Stimulated activated memory B cell treated with anti-CD40 and anti-IgM and Interleukin-4, amounts not matched to agents 10 μg/mL and 1 μg/mL and 100 μg/mL, for 72 hours (primary cell): ENCODE data around the gene CCL23.

Experiments
- ATAC-seq: fragments of 150-1000 bp; cut with Tn5 transposase; 2 replicates; pipeline ENCODE4 v1.10.0; 2021
- H3K27ac Mint-ChIP-seq: one replicate; pipeline ENCODE4 v1.8.0; 2022; ENCODE audit warnings: mild to moderate bottlenecking, mixed read lengths
- H3K27me3 Mint-ChIP-seq: one replicate; pipeline ENCODE4 v1.8.0; 2022; ENCODE audit warnings: mixed read lengths
- H3K36me3 Mint-ChIP-seq: one replicate; pipeline ENCODE4 v1.8.0; 2022; ENCODE audit warnings: mixed read lengths
- H3K4me1 Mint-ChIP-seq: one replicate; pipeline ENCODE4 v1.8.0; 2022; ENCODE audit warnings: mixed read lengths
- H3K4me3 Mint-ChIP-seq: one replicate; pipeline ENCODE4 v1.8.0; 2022; ENCODE audit warnings: mild to moderate bottlenecking, moderate library complexity, mixed read lengths
- H3K9me3 Mint-ChIP-seq: one replicate; pipeline ENCODE4 v1.8.0; 2022; ENCODE audit warnings: mixed read lengths

Gene CCL23

GRCh38 chr17:36017799-36018198, at the start of gene CCL23:
Gene CCL23 (minus strand): TSS chr17:36017972. CDS start chr17:36017897, 75 bp downstream.
- Mint-ChIP-seq H3K4me3 (no peak within 1 kb of the TSS), H3K27ac (no peak within 1 kb of the TSS), H3K9me3 (peaks cover 6% of the 10 kb centered on the region), H3K36me3 (no peaks in the 10 kb centered on the region), H3K4me1 (peaks cover 17% of the 10 kb centered on the region), H3K27me3 (peaks cover 29% of the 10 kb centered on the region)
- no peak for ATAC-seq

GRCh38 chr17:36066365-36066985, 48.7 kb upstream of the CCL23 start:
- no peak overlapping the region for H3K4me3 Mint-ChIP-seq
- no peaks in the 10 kb centered on the region for H3K36me3 Mint-ChIP-seq
- no peaks in the 10 kb centered on the region for H3K9me3 Mint-ChIP-seq
- H3K4me1 Mint-ChIP-seq = peaks cover 6% of the 10 kb centered on the region
- H3K27me3 Mint-ChIP-seq = peaks cover 15% of the 10 kb centered on the region
- no peak overlapping the region for H3K27ac Mint-ChIP-seq
- no peak for ATAC-seq

GRCh38 chr17:36063786-36064541, 46.2 kb upstream of the CCL23 start, which contains the start of gene CCL18:
Gene CCL18 (plus strand): TSS chr17:36064272. CDS start chr17:36064343, 71 bp downstream.
- Mint-ChIP-seq H3K36me3 (no peaks in the 10 kb centered on the region), H3K27ac (no peak within 1 kb of the TSS), H3K27me3 (no peaks in the 10 kb centered on the region), H3K4me1 (peaks cover 6% of the 10 kb centered on the region), H3K4me3 (no peak within 1 kb of the TSS), H3K9me3 (no peaks in the 10 kb centered on the region)
- ATAC-seq = no peak

- Mint-ChIP-seq H3K4me1 (peaks cover 6% of the 10 kb centered on the region), H3K27ac (no peak overlapping the region), H3K36me3 (no peaks in the 10 kb centered on the region), H3K27me3 (no peaks in the 10 kb centered on the region), H3K4me3 (no peak overlapping the region), H3K9me3 (no peaks in the 10 kb centered on the region)
- ATAC-seq = no peak
Measured at GRCh38 chr17:36060816-36061215, 43.0 kb upstream of the CCL23 start.

- Mint-ChIP-seq H3K4me3 (no peak overlapping the region), H3K27ac (no peak overlapping the region), H3K36me3 (no peaks in the 10 kb centered on the region), H3K4me1 (peaks cover 11% of the 10 kb centered on the region), H3K27me3 (no peaks in the 10 kb centered on the region), H3K9me3 (no peaks in the 10 kb centered on the region)
- no peak for ATAC-seq
Measured at GRCh38 chr17:36059406-36059805, 41.6 kb upstream of the CCL23 start.

GRCh38 chr17:36057911-36058310, 40.1 kb upstream of the CCL23 start:
- Mint-ChIP-seq H3K9me3 (no peaks in the 10 kb centered on the region), H3K36me3 (no peaks in the 10 kb centered on the region), H3K27ac (no peak overlapping the region), H3K4me3 (no peak overlapping the region), H3K27me3 (no peaks in the 10 kb centered on the region), H3K4me1 (peaks cover 6% of the 10 kb centered on the region)
- no peak for ATAC-seq

GRCh38 chr17:36055921-36056520, 38.2 kb upstream of the CCL23 start:
- peaks cover 7% of the 10 kb centered on the region for H3K9me3 Mint-ChIP-seq
- peaks cover 6% of the 10 kb centered on the region for H3K4me1 Mint-ChIP-seq
- H3K27ac Mint-ChIP-seq = no peak overlapping the region
- H3K27me3 Mint-ChIP-seq = no peaks in the 10 kb centered on the region
- no peak overlapping the region for H3K4me3 Mint-ChIP-seq
- no peak for ATAC-seq
- H3K36me3 Mint-ChIP-seq = no peaks in the 10 kb centered on the region

GRCh38 chr17:36055171-36055570, 37.4 kb upstream of the CCL23 start:
- peaks cover under 1% of the 10 kb centered on the region for H3K36me3 Mint-ChIP-seq
- peaks cover 2% of the 10 kb centered on the region for H3K27me3 Mint-ChIP-seq
- H3K4me3 Mint-ChIP-seq = no peak overlapping the region
- no peak overlapping the region for H3K27ac Mint-ChIP-seq
- peaks cover 8% of the 10 kb centered on the region for H3K9me3 Mint-ChIP-seq
- no peak for ATAC-seq
- peaks cover 6% of the 10 kb centered on the region for H3K4me1 Mint-ChIP-seq

GRCh38 chr17:36049643-36050042, 31.9 kb upstream of the CCL23 start:
- no peak overlapping the region for H3K4me3 Mint-ChIP-seq
- H3K27ac Mint-ChIP-seq = no peak overlapping the region
- ATAC-seq = no peak
- peaks cover 41% of the 10 kb centered on the region for H3K27me3 Mint-ChIP-seq
- H3K9me3 Mint-ChIP-seq = peaks cover 24% of the 10 kb centered on the region
- H3K36me3 Mint-ChIP-seq = peaks cover 6% of the 10 kb centered on the region
- H3K4me1 Mint-ChIP-seq = no peaks in the 10 kb centered on the region

GRCh38 chr17:36048066-36048465, 30.3 kb upstream of the CCL23 start:
- Mint-ChIP-seq H3K4me3 (no peak overlapping the region), H3K4me1 (no peaks in the 10 kb centered on the region)

GRCh38 chr17:36036235-36036634, 18.5 kb upstream of the CCL23 start:
- ATAC-seq = no peak
- peaks cover 16% of the 10 kb centered on the region for H3K4me1 Mint-ChIP-seq
- H3K36me3 Mint-ChIP-seq = no peaks in the 10 kb centered on the region
- no peak overlapping the region for H3K4me3 Mint-ChIP-seq
- peaks cover 8% of the 10 kb centered on the region for H3K27me3 Mint-ChIP-seq
- H3K9me3 Mint-ChIP-seq = no peaks in the 10 kb centered on the region
- H3K27ac Mint-ChIP-seq = no peak overlapping the region

More at GRCh38 chr17:36048066-36048465, 30.3 kb upstream of the CCL23 start:
- Mint-ChIP-seq H3K27ac (no peak overlapping the region), H3K36me3 (peaks cover 6% of the 10 kb centered on the region), H3K27me3 (peaks cover 51% of the 10 kb centered on the region), H3K9me3 (peaks cover 28% of the 10 kb centered on the region)
- no peak for ATAC-seq

GRCh38 chr17:36034127-36034526, 16.4 kb upstream of the CCL23 start:
- Mint-ChIP-seq H3K27me3 (peaks cover 28% of the 10 kb centered on the region), H3K9me3 (no peaks in the 10 kb centered on the region), H3K4me3 (no peak overlapping the region), H3K27ac (no peak overlapping the region), H3K36me3 (no peaks in the 10 kb centered on the region), H3K4me1 (peaks cover 16% of the 10 kb centered on the region)
- peak; percentile 88 for ATAC-seq

- ATAC-seq = no peak
- Mint-ChIP-seq H3K27me3 (peaks cover 34% of the 10 kb centered on the region), H3K4me1 (peaks cover 16% of the 10 kb centered on the region), H3K9me3 (no peaks in the 10 kb centered on the region), H3K36me3 (no peaks in the 10 kb centered on the region), H3K27ac (no peak overlapping the region), H3K4me3 (no peak overlapping the region)
Measured at GRCh38 chr17:36030956-36031355, 13.2 kb upstream of the CCL23 start.

GRCh38 chr17:36027761-36028160, 10.0 kb upstream of the CCL23 start:
- H3K27ac Mint-ChIP-seq = no peak overlapping the region
- no peaks in the 10 kb centered on the region for H3K9me3 Mint-ChIP-seq
- H3K27me3 Mint-ChIP-seq = peaks cover 28% of the 10 kb centered on the region
- no peak for ATAC-seq
- no peaks in the 10 kb centered on the region for H3K4me1 Mint-ChIP-seq
- no peak overlapping the region for H3K4me3 Mint-ChIP-seq
- no peaks in the 10 kb centered on the region for H3K36me3 Mint-ChIP-seq

- no peak for ATAC-seq
- peaks cover 28% of the 10 kb centered on the region for H3K27me3 Mint-ChIP-seq
- H3K4me3 Mint-ChIP-seq = no peak overlapping the region
- no peak overlapping the region for H3K27ac Mint-ChIP-seq
- H3K9me3 Mint-ChIP-seq = no peaks in the 10 kb centered on the region
- no peaks in the 10 kb centered on the region for H3K4me1 Mint-ChIP-seq
- no peaks in the 10 kb centered on the region for H3K36me3 Mint-ChIP-seq
Measured at GRCh38 chr17:36024106-36024869, 6.5 kb upstream of the CCL23 start.
